Glomerular visceral epithelial cell (primary cell): ENCODE measurements around the gene AKT1S1.
"Not testable (repeated sequence)": the region's sequence is repeated elsewhere in the genome, so short reads cannot be mapped to it uniquely, and the experiment has no call there.

Experiments used
- DNase-seq: peaks from one replicate; pipeline ENCODE4 v3.0.0-alpha.2; 2016; ENCODE audit errors: extremely low spot score

The AKT1S1 gene

DNA sequence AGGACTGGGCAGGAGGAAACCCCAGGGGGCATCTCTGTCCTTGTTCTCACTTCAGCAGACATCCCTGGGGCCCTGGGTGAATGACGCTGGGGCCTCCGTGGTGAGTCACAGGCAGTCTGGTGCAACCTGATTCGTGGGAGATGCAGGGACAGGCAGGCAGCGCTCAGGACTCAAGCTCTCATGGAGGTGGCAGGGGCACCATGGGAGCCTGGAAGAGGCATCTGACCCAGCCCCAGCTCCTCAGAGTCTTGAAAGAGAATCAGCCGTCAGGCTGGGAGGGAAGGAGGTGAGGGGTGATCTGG lies 40.2 kb downstream of the AKT1S1 start:
- no peak for DNase-seq

- DNase-seq: no peak
Observed at GRCh38 chr19:49836176-49837008, 40.8 kb downstream of the AKT1S1 start.

- no peak for DNase-seq
Observed at GRCh38 chr19:49835562-49835961, 41.6 kb downstream of the AKT1S1 start.

DNA sequence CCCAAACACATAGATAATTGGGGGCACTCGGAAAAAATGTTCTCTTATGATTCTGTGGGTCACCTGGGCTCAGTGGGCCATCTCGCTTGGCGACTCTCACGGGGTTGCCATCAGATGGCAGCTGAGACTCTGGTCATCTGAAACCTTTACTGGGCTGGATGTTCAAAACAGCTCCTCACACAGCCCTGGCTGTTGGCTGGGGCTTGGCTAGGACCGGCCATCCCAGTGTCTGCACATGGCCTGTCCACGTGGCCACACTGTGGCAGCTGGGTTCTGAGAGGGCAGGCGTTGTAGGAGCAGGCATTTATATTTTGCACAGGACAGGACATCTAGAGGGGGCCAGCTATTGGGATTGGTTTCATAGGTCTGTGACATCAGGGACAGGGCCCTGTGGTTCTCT lies 43.6 kb downstream of the AKT1S1 start:
- DNase-seq: no peak

DNA sequence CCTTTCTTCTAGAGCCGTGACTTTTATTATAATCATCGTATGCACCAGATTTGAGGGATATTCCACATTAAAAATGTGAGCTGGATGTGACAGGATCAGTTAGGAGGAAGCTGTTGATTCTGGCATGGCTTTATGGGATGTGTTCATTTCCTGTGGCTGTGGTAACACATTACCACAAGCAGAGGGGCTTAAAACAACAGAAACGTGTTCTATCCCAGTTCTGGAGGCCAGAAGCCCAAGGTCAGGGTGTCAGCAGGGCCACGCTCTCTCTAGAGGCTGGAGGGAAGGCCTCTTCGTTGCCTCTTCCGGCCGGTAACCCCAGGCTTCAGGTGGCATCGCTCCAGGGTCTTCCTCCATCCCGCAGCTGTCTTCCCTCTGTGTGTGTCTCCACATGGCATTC lies 44.6 kb downstream of the AKT1S1 start:
- DNase-seq: no peak

GRCh38 chr19:49831592-49831991 lies 45.6 kb downstream of the AKT1S1 start:
- DNase-seq: no peak

- no peak for DNase-seq
Observed at GRCh38 chr19:49830766-49831165, 46.4 kb downstream of the AKT1S1 start.

DNA sequence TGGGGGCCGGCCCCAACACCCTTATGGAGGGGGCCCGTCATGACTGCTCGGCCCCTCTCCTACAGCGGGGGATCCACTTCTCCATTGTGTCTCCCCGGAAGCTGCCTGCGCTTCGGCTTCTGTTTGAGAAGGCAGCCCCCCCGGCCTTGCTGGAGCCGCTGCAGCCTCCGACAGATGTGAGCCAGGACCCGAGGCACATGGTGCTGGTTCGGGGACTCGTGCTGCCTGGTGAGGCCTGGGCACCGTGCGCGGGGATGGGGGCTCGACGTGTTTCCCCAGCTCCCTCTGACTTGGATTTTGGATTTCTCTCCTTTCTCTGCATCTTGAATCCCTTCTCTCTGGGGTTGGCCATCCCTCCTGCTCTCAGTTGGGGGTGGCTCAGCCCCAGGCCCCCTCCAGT lies 47.4 kb downstream of the AKT1S1 start:
- no peak for DNase-seq

- DNase-seq: no peak
Observed at GRCh38 chr19:49829200-49829599, 48.0 kb downstream of the AKT1S1 start.

DNA sequence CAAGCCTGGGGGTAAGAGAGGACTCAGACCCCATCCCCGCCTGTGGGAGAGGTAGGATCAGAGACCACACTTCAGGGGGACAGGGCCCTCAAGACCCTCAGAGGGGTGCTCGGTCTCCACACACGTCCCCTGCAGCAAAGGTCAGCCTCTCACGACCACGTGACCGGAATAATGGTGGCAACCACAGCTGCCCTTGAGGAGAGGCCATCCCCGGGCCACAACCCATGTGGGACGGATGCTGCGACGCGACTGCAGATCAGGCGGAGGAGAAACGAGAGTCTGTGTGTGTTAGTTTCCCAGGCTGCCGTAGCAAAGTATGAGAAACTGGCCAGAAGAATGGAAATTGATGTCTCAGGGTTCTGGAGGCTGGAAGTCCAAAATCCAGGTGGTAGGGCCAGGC lies 50.1 kb downstream of the AKT1S1 start:
- no peak for DNase-seq

GRCh38 chr19:49824662-49825061 lies 52.5 kb downstream of the AKT1S1 start:
- no peak for DNase-seq

DNA sequence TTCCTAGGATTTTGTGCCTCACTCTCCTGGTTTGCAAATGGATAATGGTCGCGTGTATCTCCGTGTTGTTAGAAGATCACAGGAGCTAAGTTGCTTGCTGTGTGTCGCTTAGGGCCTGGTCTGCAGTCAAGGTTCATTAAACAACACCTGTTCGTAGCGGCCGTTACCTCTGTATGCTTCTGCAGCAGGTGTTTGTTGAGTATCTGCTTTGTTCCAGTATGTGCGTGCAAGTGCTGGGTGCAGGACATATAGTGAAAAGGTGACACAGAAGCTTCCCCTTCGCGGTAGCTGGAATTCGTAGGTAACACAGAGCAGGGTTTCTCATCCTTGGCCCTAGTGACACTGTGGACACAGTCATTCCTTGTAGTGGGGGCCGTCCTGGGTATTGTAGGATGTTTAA lies 53.7 kb downstream of the AKT1S1 start:
- DNase-seq: no peak

DNA sequence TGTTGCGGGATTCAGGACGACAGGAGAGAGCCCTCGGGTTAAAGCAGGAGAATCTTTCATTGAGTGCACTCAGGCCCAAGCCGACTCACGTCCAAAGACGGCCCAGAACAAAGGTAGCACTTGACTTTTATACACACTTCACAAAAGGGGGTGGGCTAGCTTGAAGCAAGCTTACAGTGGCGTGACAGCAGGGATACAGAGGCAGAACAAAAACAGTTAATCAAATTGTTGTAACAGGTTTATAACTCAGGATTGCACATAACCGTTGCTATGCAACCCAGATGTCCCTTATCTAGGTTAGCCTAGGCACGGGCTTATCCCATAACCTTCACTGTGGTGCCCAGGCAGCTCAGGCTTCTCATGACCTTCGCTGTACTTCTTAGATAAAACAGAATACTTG lies 57.0 kb downstream of the AKT1S1 start:
- DNase-seq: no peak

- not testable (repeated sequence) for DNase-seq
Observed at GRCh38 chr19:49819452-49820115, 57.6 kb downstream of the AKT1S1 start.
